Measurements from ENCODE around the gene SMC4.
"Not testable (repeated sequence)": the region's sequence is repeated elsewhere in the genome, so short reads cannot be mapped to it uniquely, and the experiment has no call there.

SMC4 gene

GRCh38 chr3:160399125-160400029 is at the start of gene SMC4, which contains the start of gene IFT80:
SMC4 (plus strand) TSS chr3:160399650; CDS start chr3:160400827, 1,177 bp downstream.
IFT80 (minus strand) TSS chr3:160399225; CDS start chr3:160384600, 14,625 bp downstream.
- DNase-seq (ENCODE audit: low read depth in 2 of 2), result peak; percentile 93 to 95

- no peak for DNase-seq (ENCODE audit: low read depth in 2 of 2)
Measured at GRCh38 chr3:160355826-160356225, 43.6 kb upstream of the SMC4 start.

GRCh38 chr3:160362896-160363295 is 36.6 kb upstream of the SMC4 start:
- DNase-seq (ENCODE audit: low read depth in 2 of 2), result not testable (repeated sequence)

GRCh38 chr3:160365869-160366522 is 33.5 kb upstream of the SMC4 start:
- DNase-seq (ENCODE audit: low read depth in 2 of 2), result no peak

- no peak for DNase-seq (ENCODE audit: low read depth in 2 of 2)
Measured at GRCh38 chr3:160368804-160369203, 30.6 kb upstream of the SMC4 start.

- no peak for DNase-seq (ENCODE audit: low read depth in 2 of 2)
Measured at GRCh38 chr3:160369784-160370183, 29.7 kb upstream of the SMC4 start.

GRCh38 chr3:160370987-160371857 is 28.2 kb upstream of the SMC4 start:
- DNase-seq (ENCODE audit: low read depth in 2 of 2), result no peak

- no peak for DNase-seq (ENCODE audit: low read depth in 2 of 2)
Measured at GRCh38 chr3:160372780-160373179, 26.7 kb upstream of the SMC4 start.

- no peak for DNase-seq (ENCODE audit: low read depth in 2 of 2)
Measured at GRCh38 chr3:160373655-160374054, 25.8 kb upstream of the SMC4 start.

- DNase-seq (ENCODE audit: low read depth in 2 of 2), result no peak
Measured at GRCh38 chr3:160374472-160374871, 25.0 kb upstream of the SMC4 start.

- no peak for DNase-seq (ENCODE audit: low read depth in 2 of 2)
Measured at GRCh38 chr3:160374925-160375324, 24.5 kb upstream of the SMC4 start.

GRCh38 chr3:160376681-160377080 is 22.8 kb upstream of the SMC4 start:
- DNase-seq (ENCODE audit: low read depth in 2 of 2), result no peak

GRCh38 chr3:160378331-160379109 is 20.9 kb upstream of the SMC4 start:
- DNase-seq (ENCODE audit: low read depth in 2 of 2), result no peak

GRCh38 chr3:160379628-160380214 is 19.7 kb upstream of the SMC4 start:
- DNase-seq (ENCODE audit: low read depth in 2 of 2), result no peak

GRCh38 chr3:160381470-160381869 is 18.0 kb upstream of the SMC4 start:
- no peak for DNase-seq (ENCODE audit: low read depth in 2 of 2)

GRCh38 chr3:160384639-160385318 is 14.7 kb upstream of the SMC4 start:
- DNase-seq (ENCODE audit: low read depth in 2 of 2), result no peak

GRCh38 chr3:160390565-160391138 is 8.8 kb upstream of the SMC4 start:
- no peak for DNase-seq (ENCODE audit: low read depth in 2 of 2)

GRCh38 chr3:160392798-160393197 is 6.7 kb upstream of the SMC4 start:
- no peak for DNase-seq (ENCODE audit: low read depth in 2 of 2)

- no peak for DNase-seq (ENCODE audit: low read depth in 2 of 2)
Measured at GRCh38 chr3:160393346-160394008, 6.0 kb upstream of the SMC4 start.
